PFSK-1 (cell line): ENCODE measurements around the gene ATG4A.

Experiments
- FOXP2 ChIP-seq: optimal IDR thresholded peaks from 2 replicates; pipeline ENCODE3; 2011; ENCODE audit warnings: borderline replicate concordance, control low read depth, inconsistent platforms; ENCODE audit not compliant: insufficient read depth; ENCODE audit errors: extremely low read length, extremely low read depth
- POLR2AphosphoS5 ChIP-seq: IDR thresholded peaks from 2 replicates; pipeline ENCODE4 v1.6.1; 2012; ENCODE audit warnings: low read depth, mild to moderate bottlenecking, control low read depth, low read length, moderate library complexity
- SIN3A ChIP-seq: IDR thresholded peaks from 2 replicates; pipeline ENCODE4 v1.6.1; 2012; ENCODE audit warnings: mild to moderate bottlenecking, low read length, moderate library complexity, borderline replicate concordance; ENCODE audit not compliant: insufficient read depth
- TAF1 ChIP-seq: IDR thresholded peaks from 2 replicates; pipeline ENCODE4 v1.6.1; 2012; ENCODE audit warnings: low read length, control low read depth, borderline replicate concordance; ENCODE audit not compliant: insufficient read depth
- TF ChIP-seq, protein P1 (sequence below), 2 experiments: IDR thresholded peaks; 2 replicates each; pipeline versions ENCODE4 v1.6.1 to v1.8.0; 2011 to 2012; ENCODE audit warnings: low read depth in 2 of 2, low read length in 2 of 2, control low read depth in 1 of 2, inconsistent platforms in 1 of 2, mild to moderate bottlenecking in 1 of 2, moderate library complexity in 1 of 2; ENCODE audit not compliant: insufficient read depth in 1 of 2

The ATG4A gene

DNA sequence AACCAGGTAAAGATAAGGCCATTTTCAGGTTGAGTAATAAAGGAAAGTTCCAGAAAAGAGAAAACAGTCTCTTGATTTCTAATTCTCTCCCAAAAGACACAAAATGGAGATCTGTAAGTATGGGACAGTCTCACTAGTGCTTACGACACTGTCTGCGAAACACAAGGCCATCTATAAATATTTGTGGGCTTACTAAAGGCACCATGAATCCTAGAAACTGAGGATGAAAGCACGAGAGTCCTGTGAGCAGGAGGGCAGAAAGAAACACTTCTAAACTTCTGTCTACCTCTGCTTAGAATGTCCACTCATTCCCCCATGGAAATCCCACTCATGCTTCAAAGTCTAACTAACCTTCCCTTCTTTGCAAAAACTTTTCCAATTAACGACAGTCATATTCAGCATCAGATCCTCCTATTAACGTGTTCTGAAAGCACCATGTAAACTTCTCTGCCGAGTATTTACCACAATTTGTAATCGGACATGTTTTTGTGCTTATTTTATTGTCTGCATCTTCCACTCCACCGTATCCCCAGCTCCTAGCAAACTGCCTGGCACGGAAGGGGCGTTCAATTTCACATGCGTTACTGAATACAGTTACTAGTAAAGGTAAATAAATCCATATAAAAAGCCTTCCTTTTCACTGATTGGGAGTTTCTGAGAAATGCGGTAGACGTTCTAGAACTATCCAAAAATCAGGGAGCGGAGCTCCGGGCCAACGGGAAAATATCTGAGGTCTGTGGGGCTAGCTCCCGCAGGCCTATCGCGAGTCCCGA lies 901 bp upstream of the ATG4A start:
- TF ChIP-seq TAF1 (no peak), FOXP2 (no peak), SIN3A (no peak), POLR2AphosphoS5 (no peak)
- TF ChIP-seq, protein P1, sequence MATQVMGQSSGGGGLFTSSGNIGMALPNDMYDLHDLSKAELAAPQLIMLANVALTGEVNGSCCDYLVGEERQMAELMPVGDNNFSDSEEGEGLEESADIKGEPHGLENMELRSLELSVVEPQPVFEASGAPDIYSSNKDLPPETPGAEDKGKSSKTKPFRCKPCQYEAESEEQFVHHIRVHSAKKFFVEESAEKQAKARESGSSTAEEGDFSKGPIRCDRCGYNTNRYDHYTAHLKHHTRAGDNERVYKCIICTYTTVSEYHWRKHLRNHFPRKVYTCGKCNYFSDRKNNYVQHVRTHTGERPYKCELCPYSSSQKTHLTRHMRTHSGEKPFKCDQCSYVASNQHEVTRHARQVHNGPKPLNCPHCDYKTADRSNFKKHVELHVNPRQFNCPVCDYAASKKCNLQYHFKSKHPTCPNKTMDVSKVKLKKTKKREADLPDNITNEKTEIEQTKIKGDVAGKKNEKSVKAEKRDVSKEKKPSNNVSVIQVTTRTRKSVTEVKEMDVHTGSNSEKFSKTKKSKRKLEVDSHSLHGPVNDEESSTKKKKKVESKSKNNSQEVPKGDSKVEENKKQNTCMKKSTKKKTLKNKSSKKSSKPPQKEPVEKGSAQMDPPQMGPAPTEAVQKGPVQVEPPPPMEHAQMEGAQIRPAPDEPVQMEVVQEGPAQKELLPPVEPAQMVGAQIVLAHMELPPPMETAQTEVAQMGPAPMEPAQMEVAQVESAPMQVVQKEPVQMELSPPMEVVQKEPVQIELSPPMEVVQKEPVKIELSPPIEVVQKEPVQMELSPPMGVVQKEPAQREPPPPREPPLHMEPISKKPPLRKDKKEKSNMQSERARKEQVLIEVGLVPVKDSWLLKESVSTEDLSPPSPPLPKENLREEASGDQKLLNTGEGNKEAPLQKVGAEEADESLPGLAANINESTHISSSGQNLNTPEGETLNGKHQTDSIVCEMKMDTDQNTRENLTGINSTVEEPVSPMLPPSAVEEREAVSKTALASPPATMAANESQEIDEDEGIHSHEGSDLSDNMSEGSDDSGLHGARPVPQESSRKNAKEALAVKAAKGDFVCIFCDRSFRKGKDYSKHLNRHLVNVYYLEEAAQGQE (IDR thresholded peaks at IDR 0.05; ENCODE audit: insufficient read depth in 1 of 2, low read depth in 2 of 2, low read length in 2 of 2): no peak

DNA sequence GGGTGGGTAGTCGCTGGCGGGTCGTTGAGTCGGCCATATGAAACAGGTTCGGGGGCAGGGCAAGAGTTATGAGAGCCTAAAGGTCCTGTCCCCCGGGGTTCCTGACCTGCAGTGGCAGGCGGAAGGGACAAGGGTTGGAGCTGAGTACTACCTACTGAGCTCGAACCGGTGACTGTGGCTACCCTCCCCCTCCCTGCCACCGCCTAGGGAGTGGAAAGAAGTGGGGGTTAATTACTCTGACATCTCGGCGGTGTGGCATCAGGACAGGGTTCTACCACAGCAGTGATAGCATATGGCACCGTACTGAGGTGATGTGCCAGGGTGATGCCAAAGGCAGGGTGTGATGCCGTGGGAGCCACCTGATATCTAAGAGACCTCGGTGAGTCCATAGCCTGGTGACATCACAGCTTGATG lies 307 bp downstream of the ATG4A start:
- TF ChIP-seq TAF1 (no peak), SIN3A (no peak), POLR2AphosphoS5 (no peak), FOXP2 (no peak)
- TF ChIP-seq, protein P1 (IDR thresholded peaks at IDR 0.05; ENCODE audit: insufficient read depth in 1 of 2, low read depth in 2 of 2, low read length in 2 of 2): no peak

DNA sequence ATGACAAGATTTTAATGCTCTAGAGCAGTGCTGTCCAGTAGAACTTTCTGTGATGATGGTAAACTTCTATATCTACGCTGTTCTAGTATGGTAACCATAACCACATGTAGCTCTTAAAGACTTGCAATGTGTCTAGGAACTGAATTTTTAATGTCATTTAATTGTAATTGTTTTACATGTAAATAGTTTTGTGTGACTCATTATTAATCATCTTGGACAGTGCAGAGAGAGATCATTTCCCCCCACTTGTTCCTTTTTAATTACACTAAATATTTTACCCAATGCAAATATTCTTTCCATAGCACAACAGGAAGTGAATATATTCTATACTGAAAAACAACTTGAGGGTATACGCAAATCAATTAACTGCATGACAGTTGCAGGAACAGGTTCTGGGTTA lies 5.8 kb downstream of the ATG4A start:
- TF ChIP-seq SIN3A (no peak), FOXP2 (no peak), TAF1 (no peak), POLR2AphosphoS5 (no peak)
- TF ChIP-seq, protein P1 (IDR thresholded peaks at IDR 0.05; ENCODE audit: insufficient read depth in 1 of 2, low read depth in 2 of 2, low read length in 2 of 2): no peak

DNA sequence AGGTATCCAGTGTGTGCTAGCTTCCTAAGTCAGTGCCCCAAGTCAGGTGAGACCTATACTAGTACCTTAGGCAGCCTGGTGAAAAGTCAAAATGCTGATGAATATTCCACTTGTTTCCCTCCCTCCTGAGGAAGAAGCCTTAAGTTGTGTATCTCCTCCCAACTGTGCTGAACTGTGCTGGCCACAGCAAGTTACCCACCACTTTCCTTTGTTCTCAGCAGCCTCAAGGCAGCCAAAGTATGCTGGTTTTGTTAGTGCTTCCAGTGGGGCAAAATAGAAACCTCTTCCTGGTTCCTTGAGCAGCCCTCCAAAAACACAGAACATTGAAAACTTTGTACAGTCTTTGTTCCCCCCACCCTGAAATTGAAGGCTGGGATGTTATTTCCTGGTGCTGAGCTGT lies 13.9 kb downstream of the ATG4A start:
- TF ChIP-seq FOXP2: no peak
- TF ChIP-seq, protein P1 (IDR thresholded peaks at IDR 0.05; ENCODE audit: insufficient read depth in 1 of 2, low read depth in 2 of 2, low read length in 2 of 2): no peak
- no peak for TF ChIP-seq TAF1
- TF ChIP-seq SIN3A: no peak
- TF ChIP-seq POLR2AphosphoS5: no peak
